K562 (cell line): ENCODE results near the gene HYAL1. TPM values are rescaled to one million over a fixed set of nuclear protein-coding genes. Genes with fewer than 3 reads are reported as not detected.

Experiments used
- CCAR2 ChIP-seq: fragments of 200-400 bp; formaldehyde crosslinking; IDR thresholded peaks from 2 replicates; pipeline ENCODE4 v1.6.1; 2017; ENCODE audit warnings: mild to moderate bottlenecking, low read depth, low read length
- CHAMP1 ChIP-seq: fragments of 450-650 bp; IDR thresholded peaks from 2 replicates; pipeline ENCODE4 v1.6.1; 2016; ENCODE audit warnings: mild to moderate bottlenecking
- CHD7 ChIP-seq: fragments of 200-600 bp; sonication (generic); IDR thresholded peaks from one replicate; pipeline ENCODE4 v1.6.1; 2012; ENCODE audit warnings: mild to moderate bottlenecking, low read depth, low read length, inconsistent platforms
- PKNOX1 ChIP-seq: fragments of 450-650 bp; IDR thresholded peaks from 2 replicates; pipeline ENCODE4 v1.6.1; 2016
- ZBTB26 ChIP-seq: fragments of 450-650 bp; formaldehyde crosslinking; IDR thresholded peaks from 2 replicates; pipeline ENCODE4 v1.4.0; 2022; ENCODE audit warnings: missing genetic modification characterization
- ZBTB34 ChIP-seq: fragments of 250-450 bp; sonication (Bioruptor Pico); IDR thresholded peaks from 2 replicates; pipeline ENCODE4 v1.8.0; 2021; ENCODE audit warnings: mild to moderate bottlenecking, moderate library complexity
- polyA plus RNA-seq, 8 experiments: library from polyadenylated mRNA; depleted of rRNA in 4 of 8; stranded (reverse) in 5 of 8; unstranded in 3 of 8; fragments of >200 nt; fragmentation: Nextera tagmentation in 2 of 8; fragmentation: Illumina TruSeq in 1 of 8; extraction: Ambion mirVana in 2 of 8; extraction: Trizol in 1 of 8; gene quantifications; 2 replicates each; pipeline versions ENCODE4 v1.2.1 to v1.2.3, GENCODE V29; 2011 to 2014; ENCODE audit warnings: inconsistent platforms in 1 of 8, missing spikeins in 1 of 8
- total RNA-seq, 7 experiments: library from RNA; depleted of rRNA in 6 of 7; stranded (reverse); fragments of >200 nt in 6 of 7; fragmentation: Illumina TruSeq in 2 of 7; extraction: Trizol in 2 of 7; gene quantifications; 2 replicates each; pipeline versions ENCODE4 v1.2.1 to v1.2.3, GENCODE V29; 2011 to 2021; ENCODE audit warnings: low replicate concordance in 1 of 7

The HYAL1 gene
- total and polyA plus RNA-seq, 9 of the 15 experiments (the other 6 are each of a cell fraction or from before 2014, with no cell fraction given), result 1.4 to 8.5 (median 4.7) TPM

GRCh38 chr3:50298836-50299637 lies 4.3 kb downstream of the HYAL1 start, which contains the start of the genes HYAL3 and NAA80 (continued):
- TF ChIP-seq ZBTB26 (CRISPR knock-in tag) (no peak), CCAR2 (no peak), CHD7 (no peak), ZBTB34 (no peak), PKNOX1 (no peak), CHAMP1 (no peak)
